CD14-positive monocyte (primary cell): ENCODE data around the gene OSBPL8. TPM values are rescaled to one million over a fixed set of nuclear protein-coding genes. Genes with fewer than 3 reads are reported as not detected.
"Not testable (repeated sequence)": the region's sequence is repeated elsewhere in the genome, so short reads cannot be mapped to it uniquely, and the experiment has no call there.

Source experiments
- DNase-seq, 3 donors: peaks; one replicate each; pipeline ENCODE4 v3.0.0-alpha.2; 2011 to 2022
- H2AFZ ChIP-seq: 2 replicates; pipeline ENCODE4 v1.6.0; 2012; ENCODE audit warnings: mild to moderate bottlenecking, low read depth, low read length, inconsistent platforms; ENCODE audit not compliant: insufficient read depth, poor library complexity, severe bottlenecking
- H3K27ac ChIP-seq, 2 donors: 1 replicate in 1 of 2; 2 replicates in 1 of 2; pipeline ENCODE4 v1.5.1; 2012 to 2013; ENCODE audit warnings: low read length in 2 of 2, control low read depth in 1 of 2, inconsistent platforms in 1 of 2, low read depth in 1 of 2, mild to moderate bottlenecking in 1 of 2
- H3K27me3 ChIP-seq, 2 donors: one replicate each; pipeline versions ENCODE4 v1.6.0 to v1.6.1; 2011 to 2013; ENCODE audit warnings: low read length in 2 of 2; ENCODE audit not compliant: control insufficient read depth in 2 of 2, insufficient read depth in 2 of 2
- H3K36me3 ChIP-seq, 2 donors: replicated peaks in 1 of 2; 1 replicate in 1 of 2; 2 replicates in 1 of 2; pipeline versions ENCODE4 v1.5.1 to v1.6.1; 2012 to 2013; ENCODE audit warnings: low read length in 2 of 2, control low read depth in 1 of 2, inconsistent platforms in 1 of 2, mild to moderate bottlenecking in 1 of 2; ENCODE audit not compliant: insufficient read depth in 2 of 2, control insufficient read depth in 1 of 2
- H3K4me1 ChIP-seq, 2 donors: 1 replicate in 1 of 2; 2 replicates in 1 of 2; pipeline versions ENCODE4 v1.5.1 to v1.6.1; 2012 to 2013; ENCODE audit warnings: low read length in 2 of 2, control low read depth in 1 of 2, inconsistent platforms in 1 of 2, mild to moderate bottlenecking in 1 of 2, moderate library complexity in 1 of 2; ENCODE audit not compliant: insufficient read depth in 2 of 2, control insufficient read depth in 1 of 2
- H3K4me2 ChIP-seq: replicated peaks from 2 replicates; pipeline ENCODE3; 2012; ENCODE audit warnings: low read length, moderate library complexity, mild to moderate bottlenecking; ENCODE audit not compliant: poor library complexity, severe bottlenecking; ENCODE audit errors: extremely low read depth
- H3K4me3 ChIP-seq, 3 experiments: fragments of 200-600 bp in 1 of 3; sonication (generic) in 1 of 3; replicated peaks in 1 of 3; 1 replicate in 2 of 3; 2 replicates in 1 of 3; pipeline ENCODE4 v1.5.1; 2011 to 2013; ENCODE audit warnings: low read length in 3 of 3, mild to moderate bottlenecking in 3 of 3, control low read depth in 2 of 3, low read depth in 2 of 3, inconsistent platforms in 1 of 3, moderate library complexity in 1 of 3
- H3K79me2 ChIP-seq: 2 replicates; pipeline ENCODE4 v1.6.0; 2012; ENCODE audit warnings: mild to moderate bottlenecking, control low read depth, inconsistent platforms, low read length, moderate library complexity; ENCODE audit not compliant: insufficient read depth
- H3K9ac ChIP-seq: 2 replicates; pipeline ENCODE4 v1.6.0; 2017; ENCODE audit warnings: low read length, mild to moderate bottlenecking; ENCODE audit not compliant: insufficient read depth, poor library complexity, severe bottlenecking
- H3K9me3 ChIP-seq, 2 donors: replicated peaks in 1 of 2; 1 replicate in 1 of 2; 2 replicates in 1 of 2; pipeline versions ENCODE4 v1.5.1 to v1.6.1; 2012 to 2013; ENCODE audit warnings: low read length in 2 of 2, control low read depth in 1 of 2; ENCODE audit not compliant: control insufficient read depth in 1 of 2, insufficient read depth in 1 of 2
- H4K20me1 ChIP-seq: 2 replicates; pipeline ENCODE4 v1.6.0; 2012; ENCODE audit warnings: mild to moderate bottlenecking, low read length, control low read depth, moderate library complexity; ENCODE audit not compliant: insufficient read depth
- H3K27ac Mint-ChIP-seq, 7 donors: one replicate each; pipeline ENCODE4 v1.8.0; 2020; ENCODE audit warnings: mild to moderate bottlenecking in 7 of 7, mixed read lengths in 7 of 7, moderate library complexity in 6 of 7, inconsistent platforms in 2 of 7
- H3K27me3 Mint-ChIP-seq, 3 donors: one replicate each; pipeline ENCODE4 v1.8.0; 2021 to 2022; ENCODE audit warnings: low read depth in 3 of 3, mild to moderate bottlenecking in 3 of 3, mixed read lengths in 3 of 3, moderate library complexity in 3 of 3, inconsistent platforms in 1 of 3
- H3K36me3 Mint-ChIP-seq, 2 donors: one replicate each; pipeline ENCODE4 v1.8.0; 2020; ENCODE audit warnings: mixed read lengths in 2 of 2, inconsistent platforms in 1 of 2, mild to moderate bottlenecking in 1 of 2
- H3K4me1 Mint-ChIP-seq: one replicate; pipeline ENCODE4 v1.8.0; 2020; ENCODE audit warnings: mild to moderate bottlenecking, mixed read lengths
- H3K4me3 Mint-ChIP-seq, 2 donors: one replicate each; pipeline ENCODE4 v1.8.0; 2020; ENCODE audit warnings: mild to moderate bottlenecking in 2 of 2, mixed read lengths in 2 of 2, moderate library complexity in 1 of 2
- H3K9me3 Mint-ChIP-seq, 7 donors: one replicate each; pipeline ENCODE4 v1.8.0; 2020 to 2022; ENCODE audit warnings: mixed read lengths in 7 of 7, mild to moderate bottlenecking in 6 of 7, moderate library complexity in 6 of 7, inconsistent platforms in 2 of 7
- WGBS: methylation state at CpG from one replicate; pipeline ENCODE4 v1.1.5; 2013; ENCODE audit warnings: missing lambda C conversion rate; ENCODE audit not compliant: insufficient coverage; 5-methylcytosine and 5-hydroxymethylcytosine counted together
- intact Hi-C, 2 donors: fragments of 100-400 bp; cut with micrococcal nuclease; formaldehyde crosslinking; loops; one replicate each; pipeline versions ENCODE4 v1.15.0 to v1.15.1; 2023
- polyA plus RNA-seq, 3 donors: library from polyadenylated mRNA; depleted of rRNA in 1 of 3; unstranded in 2 of 3; stranded (reverse) in 1 of 3; fragments of 300-500 nt in 2 of 3; fragments of >200 nt in 1 of 3; fragmentation: Illumina TruSeq in 2 of 3; gene quantifications; 1 replicate in 2 of 3; 2 replicates in 1 of 3; pipeline ENCODE4 v1.2.3, GENCODE V29; 2012 to 2021
- TF ChIP-seq, protein P1 (sequence below): fragments of 200-600 bp; IDR thresholded peaks from one replicate; pipeline ENCODE4 v1.8.0; 2022; ENCODE audit warnings: antibody characterized with exemption, mild to moderate bottlenecking

The OSBPL8 gene
- polyA plus RNA-seq, 3 donors: 25.3 to 167 (median 147) TPM

GRCh38 chr12:76383988-76384387 lies 175.6 kb downstream of the OSBPL8 start:
- Mint-ChIP-seq H3K27ac (no peak overlapping the region), H3K36me3 (peaks cover 61 to 80% of the 10 kb centered on the region in 2 donors), H3K4me3 (no peak overlapping the region), H3K27me3 (no peaks in the 10 kb centered on the region), H3K4me1 (peaks cover 3% of the 10 kb centered on the region), H3K9me3 (no peaks in the 10 kb centered on the region)
- H3K4me3 ChIP-seq: no peak overlapping the region
- TF ChIP-seq, protein P1, sequence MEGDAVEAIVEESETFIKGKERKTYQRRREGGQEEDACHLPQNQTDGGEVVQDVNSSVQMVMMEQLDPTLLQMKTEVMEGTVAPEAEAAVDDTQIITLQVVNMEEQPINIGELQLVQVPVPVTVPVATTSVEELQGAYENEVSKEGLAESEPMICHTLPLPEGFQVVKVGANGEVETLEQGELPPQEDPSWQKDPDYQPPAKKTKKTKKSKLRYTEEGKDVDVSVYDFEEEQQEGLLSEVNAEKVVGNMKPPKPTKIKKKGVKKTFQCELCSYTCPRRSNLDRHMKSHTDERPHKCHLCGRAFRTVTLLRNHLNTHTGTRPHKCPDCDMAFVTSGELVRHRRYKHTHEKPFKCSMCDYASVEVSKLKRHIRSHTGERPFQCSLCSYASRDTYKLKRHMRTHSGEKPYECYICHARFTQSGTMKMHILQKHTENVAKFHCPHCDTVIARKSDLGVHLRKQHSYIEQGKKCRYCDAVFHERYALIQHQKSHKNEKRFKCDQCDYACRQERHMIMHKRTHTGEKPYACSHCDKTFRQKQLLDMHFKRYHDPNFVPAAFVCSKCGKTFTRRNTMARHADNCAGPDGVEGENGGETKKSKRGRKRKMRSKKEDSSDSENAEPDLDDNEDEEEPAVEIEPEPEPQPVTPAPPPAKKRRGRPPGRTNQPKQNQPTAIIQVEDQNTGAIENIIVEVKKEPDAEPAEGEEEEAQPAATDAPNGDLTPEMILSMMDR: no peak
- WGBS: no CpG with 5 or more reads among the region's 3 CpGs
- H3K4me1 ChIP-seq: no peaks in the 10 kb centered on the region
- no peaks in the 10 kb centered on the region for H4K20me1 ChIP-seq
- no peak overlapping the region for H3K9ac ChIP-seq
- DNase-seq: no peak
- peaks cover 54 to 80% of the 10 kb centered on the region in 2 donors for H3K36me3 ChIP-seq
- H3K4me2 ChIP-seq: no peak overlapping the region
- no peak overlapping the region for H3K27ac ChIP-seq
- intact Hi-C loops: no loop called here
- no peaks in the 10 kb centered on the region for H3K9me3 ChIP-seq
- no peak overlapping the region for H2AFZ ChIP-seq
- H3K27me3 ChIP-seq: no peaks in the 10 kb centered on the region
- H3K79me2 ChIP-seq: no peaks in the 10 kb centered on the region

DNA sequence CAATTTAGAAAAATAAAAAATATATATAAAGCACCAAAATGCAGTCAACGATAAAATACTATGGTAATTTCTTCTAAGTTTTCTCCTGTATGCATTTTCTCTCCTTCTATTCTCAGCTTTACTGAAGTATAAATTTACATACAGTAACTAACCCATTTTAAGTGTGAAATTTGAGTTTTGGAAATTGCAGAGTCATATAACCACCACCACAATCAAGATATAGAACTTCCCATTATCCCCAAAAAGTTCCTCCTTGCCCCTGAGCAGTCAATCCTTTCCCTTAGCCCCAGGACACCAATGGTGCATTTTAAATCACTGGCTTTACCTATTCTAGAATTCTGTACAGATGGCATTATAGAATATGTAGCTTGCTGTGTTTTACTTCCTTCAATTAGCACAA lies 180.3 kb downstream of the OSBPL8 start:
- no peaks in the 10 kb centered on the region for H3K27me3 ChIP-seq
- no peak overlapping the region for H2AFZ ChIP-seq
- Mint-ChIP-seq H3K4me3 (no peak overlapping the region), H3K27me3 (no peaks in the 10 kb centered on the region), H3K9me3 (no peaks in the 10 kb centered on the region), H3K27ac (no peak overlapping the region), H3K36me3 (peaks cover 65 to 83% of the 10 kb centered on the region in 2 donors), H3K4me1 (peaks cover 3% of the 10 kb centered on the region)
- no peak for DNase-seq
- no peak overlapping the region for H3K4me3 ChIP-seq
- no peaks in the 10 kb centered on the region for H3K9me3 ChIP-seq
- H3K4me1 ChIP-seq: no peaks in the 10 kb centered on the region
- intact Hi-C loops: no loop called here
- H4K20me1 ChIP-seq: no peaks in the 10 kb centered on the region
- no peak overlapping the region for H3K9ac ChIP-seq
- no CpG with 5 or more reads among the region's 1 CpG for WGBS
- peak overlapping the region in 1 of 2 donors; percentile 15 for H3K27ac ChIP-seq
- peaks cover 54 to 80% of the 10 kb centered on the region in 2 donors for H3K36me3 ChIP-seq
- H3K79me2 ChIP-seq: no peaks in the 10 kb centered on the region
- H3K4me2 ChIP-seq: no peak overlapping the region
- TF ChIP-seq, protein P1: no peak

DNA sequence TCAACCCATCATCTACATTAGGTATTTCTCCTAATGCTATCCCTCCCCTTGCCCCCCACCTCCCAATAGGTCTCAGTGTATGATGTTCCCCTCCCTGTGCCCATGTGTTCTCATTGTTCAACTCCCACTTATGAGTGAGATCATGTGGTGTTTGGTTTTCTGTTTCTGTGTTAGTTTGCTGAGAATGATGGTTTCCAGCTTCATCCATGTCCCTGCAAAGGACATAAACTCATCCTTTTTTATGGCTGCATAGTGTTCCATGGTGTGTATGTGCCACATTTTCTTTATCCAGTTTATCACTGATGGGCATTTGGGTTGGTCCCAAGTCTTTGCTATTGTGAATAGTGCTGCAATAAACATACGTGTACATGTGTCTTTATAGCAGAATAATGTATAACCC lies 182.7 kb downstream of the OSBPL8 start:
- intact Hi-C loops, H3K4me2 ChIP-seq, H3K4me3 Mint-ChIP-seq, H3K27me3 ChIP-seq, H2AFZ ChIP-seq, H3K4me3 ChIP-seq, H4K20me1 ChIP-seq, H3K27me3 Mint-ChIP-seq, H3K9me3 ChIP-seq, H3K4me1 Mint-ChIP-seq, DNase-seq, H3K9ac ChIP-seq, H3K9me3 Mint-ChIP-seq, H3K27ac Mint-ChIP-seq, H3K27ac ChIP-seq, H3K79me2 ChIP-seq, H3K4me1 ChIP-seq: not testable (repeated sequence)
- H3K36me3 ChIP-seq: peaks cover 60 to 80% of the 10 kb centered on the region in 2 donors
- H3K36me3 Mint-ChIP-seq: peaks cover 62 to 78% of the 10 kb centered on the region in 2 donors
- no CpG with 5 or more reads among the region's 1 CpG for WGBS
